Thyroid gland (tissue), 4 donors: Measurements from ENCODE around the gene SYT17. TPM values are rescaled to one million over a fixed set of nuclear protein-coding genes. Genes with fewer than 3 reads are reported as not detected.

Source experiments
- DNase-seq, 2 donors: peaks; one replicate each; pipeline ENCODE4 v3.0.0-alpha.2; 2019
- H3K27ac ChIP-seq, 3 donors: fragments of 200-600 bp; sonication (generic); 1 replicate in 2 of 3; 2 replicates in 1 of 3; pipeline ENCODE4 v1.5.1; 2016 to 2019; ENCODE audit warnings: mild to moderate bottlenecking in 1 of 3, moderate library complexity in 1 of 3
- H3K27me3 ChIP-seq: fragments of 200-600 bp; sonication (generic); one replicate; pipeline ENCODE4 v1.5.1; 2019
- H3K36me3 ChIP-seq, 2 donors: fragments of 200-600 bp; sonication (generic); one replicate each; pipeline ENCODE4 v1.5.1; 2016 to 2019
- H3K4me1 ChIP-seq, 2 donors: fragments of 200-600 bp; sonication (generic); one replicate each; pipeline ENCODE4 v1.5.1; 2017 to 2019
- H3K4me3 ChIP-seq, 3 donors: fragments of 200-600 bp; sonication (generic); replicated peaks in 1 of 3; 1 replicate in 2 of 3; 2 replicates in 1 of 3; pipeline ENCODE4 v1.5.1; 2016; ENCODE audit warnings: mild to moderate bottlenecking in 1 of 3
- H3K9me3 ChIP-seq: fragments of 200-600 bp; sonication (generic); one replicate; pipeline ENCODE4 v1.5.1; 2017
- POLR2A ChIP-seq, 2 donors: fragments of 450-650 bp; IDR thresholded peaks; one replicate each; pipeline ENCODE4 v1.6.1; 2017; ENCODE audit warnings: antibody characterized with exemption in 2 of 2, mild to moderate bottlenecking in 2 of 2, moderate library complexity in 1 of 2
- WGBS, 2 donors: methylation state at CpG; one replicate each; pipeline ENCODE4 v1.1.5; 2017; 5-methylcytosine and 5-hydroxymethylcytosine counted together
- intact Hi-C: fragments of 100-400 bp; cut with DNase I; formaldehyde crosslinking; loops from one replicate; pipeline ENCODE4 v1.15.1; 2023
- total RNA-seq, 4 donors: library from RNA; depleted of rRNA; stranded (reverse); fragments of >200 nt; gene quantifications; one replicate each; pipeline ENCODE4 v1.2.3, GENCODE V29; 2016
- TF ChIP-seq, protein P1 (sequence below), 6 experiments: fragments of 200-600 bp in 3 of 6; fragments of 450-650 bp in 3 of 6; sonication (generic) in 3 of 6; IDR thresholded peaks; one replicate each; pipeline ENCODE4 v1.5.1; 2016 to 2019; ENCODE audit warnings: antibody characterized with exemption in 6 of 6, mild to moderate bottlenecking in 2 of 6, inconsistent platforms in 1 of 6, moderate library complexity in 1 of 6

Gene SYT17
- total RNA-seq, 4 donors from 2014 or later = 2.8 to 17.2 (median 8.6) TPM

DNA sequence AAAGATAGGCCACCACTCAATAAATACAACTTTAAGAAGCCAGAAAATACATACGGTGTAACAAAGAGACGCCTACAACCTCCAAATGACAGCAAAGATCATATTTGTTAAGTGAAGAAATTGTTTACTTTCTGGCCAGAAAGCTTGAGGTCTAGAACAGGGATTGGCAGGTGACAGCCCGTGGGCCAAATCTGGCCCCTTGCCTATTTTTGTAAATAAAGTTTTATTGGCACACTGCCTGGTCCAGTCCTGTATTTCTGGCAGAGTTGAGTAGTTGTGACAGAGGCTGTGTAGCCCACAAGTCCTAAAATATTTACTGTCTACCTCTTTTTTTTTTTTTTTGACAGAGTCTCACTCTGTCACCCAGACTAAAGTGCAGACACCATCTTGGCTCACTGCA is 114.1 kb downstream of the SYT17 start:
- intact Hi-C loops = no loop called here
- 81 to 84% methylated on average over 3 of the region's 3 CpGs for WGBS, 2 donors
- Histone ChIP-seq H3K9me3 (no peaks in the 10 kb centered on the region), H3K27ac (no peak overlapping the region), H3K4me1 (no peaks in the 10 kb centered on the region), H3K4me3 (no peak overlapping the region), H3K27me3 (no peaks in the 10 kb centered on the region), H3K36me3 (no peaks in the 10 kb centered on the region)
- DNase-seq = no peak
- TF ChIP-seq, protein P1, sequence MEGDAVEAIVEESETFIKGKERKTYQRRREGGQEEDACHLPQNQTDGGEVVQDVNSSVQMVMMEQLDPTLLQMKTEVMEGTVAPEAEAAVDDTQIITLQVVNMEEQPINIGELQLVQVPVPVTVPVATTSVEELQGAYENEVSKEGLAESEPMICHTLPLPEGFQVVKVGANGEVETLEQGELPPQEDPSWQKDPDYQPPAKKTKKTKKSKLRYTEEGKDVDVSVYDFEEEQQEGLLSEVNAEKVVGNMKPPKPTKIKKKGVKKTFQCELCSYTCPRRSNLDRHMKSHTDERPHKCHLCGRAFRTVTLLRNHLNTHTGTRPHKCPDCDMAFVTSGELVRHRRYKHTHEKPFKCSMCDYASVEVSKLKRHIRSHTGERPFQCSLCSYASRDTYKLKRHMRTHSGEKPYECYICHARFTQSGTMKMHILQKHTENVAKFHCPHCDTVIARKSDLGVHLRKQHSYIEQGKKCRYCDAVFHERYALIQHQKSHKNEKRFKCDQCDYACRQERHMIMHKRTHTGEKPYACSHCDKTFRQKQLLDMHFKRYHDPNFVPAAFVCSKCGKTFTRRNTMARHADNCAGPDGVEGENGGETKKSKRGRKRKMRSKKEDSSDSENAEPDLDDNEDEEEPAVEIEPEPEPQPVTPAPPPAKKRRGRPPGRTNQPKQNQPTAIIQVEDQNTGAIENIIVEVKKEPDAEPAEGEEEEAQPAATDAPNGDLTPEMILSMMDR (IDR thresholded peaks at IDR 0.05) = no peak
- no peak for TF ChIP-seq POLR2A (IDR thresholded peaks at IDR 0.05)

DNA sequence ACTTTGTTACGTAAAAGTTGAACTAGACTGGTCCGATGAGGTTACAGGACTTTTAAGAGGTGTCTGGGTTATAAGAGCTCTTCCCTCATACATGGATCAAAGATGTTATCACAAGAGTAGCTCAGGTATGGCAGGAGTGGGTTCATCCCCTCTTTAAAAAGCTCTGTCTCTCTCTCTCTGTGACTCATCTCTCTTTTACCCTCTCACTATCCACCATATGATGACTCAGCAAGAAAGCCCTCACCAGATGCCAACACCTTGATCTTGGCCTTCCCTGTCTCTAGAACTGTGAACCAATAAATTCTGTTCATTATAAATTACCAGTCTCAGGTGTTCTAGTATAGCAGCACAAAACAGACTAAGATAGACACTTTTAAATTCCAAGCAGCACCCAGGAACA is 115.6 kb downstream of the SYT17 start:
- no peak overlapping the region for H3K4me3 ChIP-seq
- no peaks in the 10 kb centered on the region for H3K27me3 ChIP-seq
- 63 to 84% methylated on average over 2 of the region's 2 CpGs for WGBS, 2 donors
- no peaks in the 10 kb centered on the region for H3K4me1 ChIP-seq
- no peaks in the 10 kb centered on the region for H3K36me3 ChIP-seq
- intact Hi-C loops = no loop called here
- DNase-seq = no peak
- H3K27ac ChIP-seq = peak overlapping the region in 1 of 3 donors; percentile 18
- no peak for TF ChIP-seq POLR2A (IDR thresholded peaks at IDR 0.05)
- TF ChIP-seq, protein P1 (IDR thresholded peaks at IDR 0.05) = no peak
- H3K9me3 ChIP-seq = no peaks in the 10 kb centered on the region

DNA sequence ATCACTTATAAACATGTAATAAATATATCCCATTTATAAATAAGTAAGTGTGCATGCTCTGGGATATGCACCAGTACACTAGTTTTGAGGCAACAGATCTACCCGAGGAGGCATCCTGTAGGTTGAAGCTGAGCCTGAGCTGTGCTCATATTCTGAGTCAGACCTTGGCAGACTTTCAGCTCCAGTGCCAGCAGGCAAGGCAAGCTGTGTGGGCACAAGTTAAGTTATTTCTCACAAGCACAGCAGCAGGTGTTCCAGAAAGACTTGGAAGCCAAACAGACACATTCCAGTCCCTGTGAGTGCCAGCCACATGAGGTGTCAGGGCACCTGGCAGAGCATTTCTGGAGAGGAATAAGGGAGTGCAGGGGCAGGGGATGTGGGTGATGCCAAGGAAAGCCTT is 116.2 kb downstream of the SYT17 start:
- TF ChIP-seq, protein P1 (IDR thresholded peaks at IDR 0.05) = no peak
- TF ChIP-seq POLR2A (IDR thresholded peaks at IDR 0.05) = no peak
- Histone ChIP-seq H3K36me3 (no peaks in the 10 kb centered on the region), H3K27ac (peak overlapping the region in 1 of 3 donors; percentile 18), H3K4me3 (no peak overlapping the region), H3K9me3 (no peaks in the 10 kb centered on the region), H3K4me1 (no peaks in the 10 kb centered on the region), H3K27me3 (no peaks in the 10 kb centered on the region)
- DNase-seq = peak; percentile 81 to 91
- WGBS, 2 donors = 7 to 29% methylated on average over 1 of the region's 1 CpG
- intact Hi-C loops = no loop called here

DNA sequence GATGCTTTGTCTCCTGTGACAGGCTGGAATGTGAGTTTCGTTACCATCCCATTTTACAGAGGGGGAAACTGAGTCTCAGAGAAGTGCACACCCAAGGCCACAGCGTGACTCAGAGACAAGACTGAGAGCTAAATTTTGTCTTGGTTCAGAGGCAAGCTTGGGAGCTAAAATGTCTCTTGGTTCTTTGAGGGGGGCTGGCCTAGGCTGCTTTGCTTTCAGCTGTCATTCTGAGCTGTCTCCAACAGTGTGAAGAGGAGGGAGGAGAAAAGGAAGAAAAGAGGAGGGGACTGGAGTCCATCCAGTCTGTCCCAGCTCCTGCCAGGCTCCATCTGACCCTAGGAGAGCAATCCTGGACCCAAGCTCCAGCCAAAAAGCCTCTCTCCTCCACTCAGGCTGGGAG is 117.4 kb downstream of the SYT17 start, which contains the start of gene CLEC19A:
Gene CLEC19A (plus strand): TSS at position 301 of the 400 bp plus-strand sequence. CDS start 121 bp downstream, outside the sequence.
- intact Hi-C loops = no loop called here
- Histone ChIP-seq H3K9me3 (no peaks in the 10 kb centered on the region), H3K27ac (no peak within 1 kb of the TSS), H3K4me1 (no peaks in the 10 kb centered on the region), H3K36me3 (no peaks in the 10 kb centered on the region), H3K4me3 (no peak within 1 kb of the TSS), H3K27me3 (no peaks in the 10 kb centered on the region)
- DNase-seq = no peak
- WGBS, 2 donors = 89 to 96% methylated on average over 2 of the region's 2 CpGs
- TF ChIP-seq POLR2A (IDR thresholded peaks at IDR 0.05) = no peak

DNA sequence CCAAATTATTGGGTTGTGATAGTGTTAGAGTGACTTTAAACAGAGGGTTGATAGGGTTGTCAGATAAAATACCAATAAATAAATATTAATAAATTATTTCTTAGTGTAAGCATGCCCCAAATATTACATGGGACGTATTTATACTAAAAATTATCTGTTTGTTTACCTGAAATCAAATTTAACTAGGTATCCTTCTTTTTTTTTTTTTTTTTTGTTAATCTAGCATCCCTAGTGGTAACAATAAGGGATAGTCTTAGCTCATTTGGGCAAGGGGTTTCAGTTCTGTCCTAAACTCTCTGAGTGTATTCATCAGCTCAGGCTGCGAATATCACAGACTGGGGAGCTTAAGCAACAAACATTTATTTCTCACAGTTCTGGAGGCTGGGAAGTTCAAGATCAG is 118.8 kb downstream of the SYT17 start:
- no peak for DNase-seq
- no peak for TF ChIP-seq POLR2A (IDR thresholded peaks at IDR 0.05)
- TF ChIP-seq, protein P1 (IDR thresholded peaks at IDR 0.05) = no peak
- no peaks in the 10 kb centered on the region for H3K27me3 ChIP-seq
- WGBS, 2 donors = 92 to 96% methylated on average over 2 of the region's 2 CpGs
- H3K36me3 ChIP-seq = no peaks in the 10 kb centered on the region
- no peaks in the 10 kb centered on the region for H3K4me1 ChIP-seq
- no peaks in the 10 kb centered on the region for H3K9me3 ChIP-seq
- intact Hi-C loops = no loop called here
- no peak overlapping the region for H3K4me3 ChIP-seq
- no peak overlapping the region for H3K27ac ChIP-seq

DNA sequence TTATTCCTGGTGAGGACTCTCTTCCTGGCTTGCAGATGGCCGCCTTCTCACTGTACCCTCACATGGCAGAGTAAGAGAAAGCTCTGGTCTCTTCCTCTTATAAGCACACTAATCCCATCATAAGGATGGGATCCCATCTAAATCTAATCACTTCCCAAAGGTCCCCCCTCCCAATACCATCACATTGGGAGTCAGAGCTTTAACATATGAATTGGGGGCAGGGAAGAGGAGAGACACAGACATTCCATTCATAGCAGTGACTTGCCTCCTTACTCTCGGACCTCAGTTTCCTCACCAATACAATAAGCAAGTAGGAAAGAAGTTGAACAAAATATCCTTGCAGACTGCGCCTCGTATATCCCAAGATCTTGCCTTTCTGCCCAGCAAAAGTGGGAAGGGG is 119.2 kb downstream of the SYT17 start:
- 86 to 92% methylated on average over 4 of the region's 4 CpGs for WGBS, 2 donors
- no peak for DNase-seq
- Histone ChIP-seq H3K27ac (no peak overlapping the region), H3K4me1 (no peaks in the 10 kb centered on the region), H3K4me3 (no peak overlapping the region), H3K36me3 (no peaks in the 10 kb centered on the region), H3K9me3 (no peaks in the 10 kb centered on the region), H3K27me3 (no peaks in the 10 kb centered on the region)
- TF ChIP-seq, protein P1 (IDR thresholded peaks at IDR 0.05) = no peak
- no peak for TF ChIP-seq POLR2A (IDR thresholded peaks at IDR 0.05)
- intact Hi-C loops = no loop called here
